ENCODE results near the gene CABLES1. TPM values are rescaled to one million over a fixed set of nuclear protein-coding genes. Genes with fewer than 3 reads are reported as not detected.

The CABLES1 gene
- total RNA-seq, 4 donors from 2014 or later = 28.1 to 43.8 (median 37.6) TPM

DNA sequence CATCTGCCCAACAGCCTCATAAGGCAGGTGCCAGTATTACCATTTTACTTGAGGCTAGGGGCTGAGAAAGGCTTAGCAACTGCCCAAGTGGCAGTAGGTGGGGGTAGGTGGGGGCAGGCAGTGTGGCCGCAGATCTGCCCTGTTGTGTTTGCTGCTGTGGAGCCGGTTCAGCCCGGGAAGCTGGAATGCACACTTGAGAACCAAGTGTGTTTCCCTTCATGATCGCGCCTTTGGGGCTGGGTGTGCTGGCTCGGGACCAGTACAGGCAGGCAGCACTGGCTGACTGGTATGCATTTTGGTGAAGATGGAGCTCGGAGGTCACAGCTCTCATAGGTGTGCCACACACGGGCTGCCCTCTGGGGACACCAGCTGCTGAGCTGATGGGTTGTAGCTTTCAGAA, 85.1 kb downstream of the CABLES1 start:
- H3K4me3 ChIP-seq (replicated peaks in 1 of 3) = no peak overlapping the region
- peak overlapping the region in 2 of 3 donors; percentile 40 to 58 for H3K27ac ChIP-seq
- WGBS, 2 donors = 23 to 26% methylated on average over 8 of the region's 8 CpGs
- DNase-seq = peak; percentile 89 to 92
- H3K4me1 ChIP-seq = peaks cover 14 to 16% of the 10 kb centered on the region in 2 donors
- no peaks in the 10 kb centered on the region for H3K36me3 ChIP-seq
- H3K9me3 ChIP-seq = no peaks in the 10 kb centered on the region
- TF ChIP-seq, protein P1, sequence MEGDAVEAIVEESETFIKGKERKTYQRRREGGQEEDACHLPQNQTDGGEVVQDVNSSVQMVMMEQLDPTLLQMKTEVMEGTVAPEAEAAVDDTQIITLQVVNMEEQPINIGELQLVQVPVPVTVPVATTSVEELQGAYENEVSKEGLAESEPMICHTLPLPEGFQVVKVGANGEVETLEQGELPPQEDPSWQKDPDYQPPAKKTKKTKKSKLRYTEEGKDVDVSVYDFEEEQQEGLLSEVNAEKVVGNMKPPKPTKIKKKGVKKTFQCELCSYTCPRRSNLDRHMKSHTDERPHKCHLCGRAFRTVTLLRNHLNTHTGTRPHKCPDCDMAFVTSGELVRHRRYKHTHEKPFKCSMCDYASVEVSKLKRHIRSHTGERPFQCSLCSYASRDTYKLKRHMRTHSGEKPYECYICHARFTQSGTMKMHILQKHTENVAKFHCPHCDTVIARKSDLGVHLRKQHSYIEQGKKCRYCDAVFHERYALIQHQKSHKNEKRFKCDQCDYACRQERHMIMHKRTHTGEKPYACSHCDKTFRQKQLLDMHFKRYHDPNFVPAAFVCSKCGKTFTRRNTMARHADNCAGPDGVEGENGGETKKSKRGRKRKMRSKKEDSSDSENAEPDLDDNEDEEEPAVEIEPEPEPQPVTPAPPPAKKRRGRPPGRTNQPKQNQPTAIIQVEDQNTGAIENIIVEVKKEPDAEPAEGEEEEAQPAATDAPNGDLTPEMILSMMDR (IDR thresholded peaks at IDR 0.05) = no peak
- TF ChIP-seq POLR2A (IDR thresholded peaks at IDR 0.05) = no peak
- no peaks in the 10 kb centered on the region for H3K27me3 ChIP-seq
- intact Hi-C loops (cut with DNase I) = loop anchor here (10.0 kb wide), 1 partner anchor 86 kb away; the partner anchor contains the start of gene CABLES1

DNA sequence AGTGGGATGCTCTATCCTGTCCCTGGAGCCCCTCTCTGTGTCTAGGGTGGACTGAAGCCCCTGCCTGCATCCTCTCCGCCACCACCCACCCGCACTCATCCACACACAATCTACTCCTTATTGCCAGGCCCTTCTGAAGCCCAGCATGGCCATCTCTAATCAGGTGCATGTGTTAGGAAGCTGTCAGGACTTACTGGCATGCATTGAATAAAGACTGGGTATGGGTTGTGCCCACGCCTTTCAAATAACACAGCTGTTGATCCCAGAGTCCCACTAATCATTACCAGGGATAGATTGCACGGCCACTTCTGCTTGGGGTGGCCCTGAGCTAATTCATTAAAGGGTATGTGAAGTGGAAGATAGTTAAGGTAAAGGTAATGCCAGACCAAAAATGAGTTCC, 88.4 kb downstream of the CABLES1 start:
- H3K36me3 ChIP-seq = no peaks in the 10 kb centered on the region
- no peaks in the 10 kb centered on the region for H3K9me3 ChIP-seq
- H3K4me3 ChIP-seq (replicated peaks in 1 of 3) = no peak overlapping the region
- WGBS, 2 donors = 96% methylated on average over 4 of the region's 4 CpGs
- no peak overlapping the region for H3K27ac ChIP-seq
- intact Hi-C loops (cut with DNase I) = loop anchor here (10.0 kb wide), 1 partner anchor 89 kb away; the partner anchor contains the start of gene CABLES1
- H3K4me1 ChIP-seq = peaks cover 30 to 44% of the 10 kb centered on the region in 2 donors
- no peaks in the 10 kb centered on the region for H3K27me3 ChIP-seq
- DNase-seq = no peak
- TF ChIP-seq, protein P1 (IDR thresholded peaks at IDR 0.05) = no peak
- no peak for TF ChIP-seq POLR2A (IDR thresholded peaks at IDR 0.05)

DNA sequence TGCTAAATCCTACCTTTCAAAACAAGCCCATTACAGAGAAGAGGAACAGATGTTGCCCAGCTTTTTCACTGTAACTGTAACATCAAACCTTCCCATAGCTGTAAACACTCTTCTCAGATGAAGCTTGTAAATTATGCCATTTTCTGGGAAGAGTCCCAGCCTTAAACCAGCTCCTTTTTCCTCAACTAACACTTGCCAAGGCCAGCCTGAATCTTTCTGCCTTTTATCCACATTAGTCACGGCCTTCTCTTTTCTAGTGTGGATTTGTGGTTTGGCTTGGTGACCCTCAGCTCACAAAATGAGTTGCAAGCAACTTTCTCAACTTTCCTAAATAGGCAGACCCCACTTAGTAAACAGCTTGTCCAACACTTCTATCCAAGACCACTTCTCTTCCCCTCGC, 90.2 kb downstream of the CABLES1 start:
- WGBS, 2 donors = 82 to 88% methylated on average over 2 of the region's 2 CpGs
- Histone ChIP-seq H3K9me3 (no peaks in the 10 kb centered on the region), H3K27me3 (no peaks in the 10 kb centered on the region), H3K36me3 (no peaks in the 10 kb centered on the region), H3K4me1 (peaks cover 22 to 36% of the 10 kb centered on the region in 2 donors), H3K4me3 (replicated peaks in 1 of 3) (no peak overlapping the region), H3K27ac (peak overlapping the region; percentile 44 to 85 (median 66))
- no peak for DNase-seq
- no peak for TF ChIP-seq POLR2A (IDR thresholded peaks at IDR 0.05)
- TF ChIP-seq, protein P1 (IDR thresholded peaks at IDR 0.05) = no peak
- intact Hi-C loops (cut with DNase I) = loop anchor here (10.0 kb wide), 1 partner anchor 91 kb away; the partner anchor contains the start of gene CABLES1

DNA sequence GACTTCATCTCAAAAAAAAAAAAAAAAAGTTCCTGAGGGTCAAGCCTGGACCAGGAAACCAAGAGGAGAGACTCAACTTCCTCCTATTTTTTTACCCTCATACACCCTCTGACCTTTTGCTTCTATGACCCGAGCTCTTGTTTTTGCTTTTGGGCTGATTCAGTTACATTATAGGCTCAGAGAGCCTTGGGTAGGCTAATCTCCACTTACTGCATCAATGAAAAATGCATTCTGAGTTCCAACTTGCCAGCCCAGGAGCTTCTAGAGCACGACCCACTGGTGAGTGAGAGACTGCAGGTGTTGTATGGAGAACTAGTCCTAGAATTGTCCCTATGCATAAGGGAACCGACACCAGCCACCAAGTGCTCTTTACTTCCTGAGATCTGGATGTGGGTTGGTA, 91.1 kb downstream of the CABLES1 start:
- Histone ChIP-seq H3K27me3 (no peaks in the 10 kb centered on the region), H3K4me3 (replicated peaks in 1 of 3) (no peak overlapping the region), H3K9me3 (no peaks in the 10 kb centered on the region), H3K36me3 (no peaks in the 10 kb centered on the region), H3K4me1 (peaks cover 17 to 33% of the 10 kb centered on the region in 2 donors), H3K27ac (peak overlapping the region in 2 of 3 donors; percentile 66 to 85)
- TF ChIP-seq, protein P1 (IDR thresholded peaks at IDR 0.05) = no peak
- no peak for TF ChIP-seq POLR2A (IDR thresholded peaks at IDR 0.05)
- 74 to 77% methylated on average over 3 of the region's 3 CpGs for WGBS, 2 donors
- intact Hi-C loops (cut with DNase I) = loop anchor here (10.0 kb wide), 1 partner anchor 92 kb away; the partner anchor contains the start of gene CABLES1
- DNase-seq = no peak

DNA sequence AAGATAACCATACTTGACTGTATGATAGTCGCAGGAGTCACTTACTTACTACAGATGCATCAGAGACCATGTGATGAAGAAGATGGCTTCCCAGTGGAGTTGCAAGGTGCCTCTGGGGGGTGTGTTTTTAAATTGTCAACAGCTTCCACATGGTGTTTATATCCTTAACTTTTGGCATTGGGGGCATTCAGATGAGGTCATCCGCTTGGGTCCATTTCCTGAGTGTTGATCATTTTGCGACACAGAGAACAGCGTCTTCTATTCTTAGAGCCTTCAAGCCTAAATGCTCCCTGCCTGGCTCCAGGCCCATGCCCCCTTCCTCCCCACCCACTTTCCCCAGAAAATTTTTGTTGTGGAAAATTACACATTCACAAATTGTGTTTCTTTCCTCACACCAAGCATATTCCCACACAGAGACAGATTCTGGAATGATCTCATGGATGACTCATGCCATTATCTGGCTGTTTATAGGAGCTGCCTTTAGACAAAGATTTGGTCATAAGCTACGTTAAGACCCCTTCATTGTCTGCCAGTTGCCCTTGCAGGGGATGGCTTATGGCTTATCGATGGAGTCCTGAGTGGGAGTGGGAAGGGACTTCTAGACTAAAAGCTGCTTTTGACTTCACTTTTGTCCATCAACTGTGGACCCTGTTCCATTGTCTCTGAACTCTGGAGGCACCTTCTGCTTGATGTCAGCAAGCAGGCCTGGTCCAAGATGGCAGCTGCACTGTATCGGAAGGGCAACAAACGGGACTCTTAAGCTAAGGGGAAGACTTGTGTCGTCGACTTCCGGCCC, 91.8 kb downstream of the CABLES1 start:
- no peak for DNase-seq
- peak overlapping the region; percentile 32 to 85 (median 66) for H3K27ac ChIP-seq
- WGBS, 2 donors = 81 to 86% methylated on average over 11 of the region's 11 CpGs
- H3K27me3 ChIP-seq = no peaks in the 10 kb centered on the region
- H3K4me1 ChIP-seq = peaks cover 17 to 33% of the 10 kb centered on the region in 2 donors
- H3K4me3 ChIP-seq (replicated peaks in 1 of 3) = no peak overlapping the region
- intact Hi-C loops (cut with DNase I) = loop anchor here (10.0 kb wide), 1 partner anchor 92 kb away; the partner anchor contains the start of gene CABLES1
- H3K36me3 ChIP-seq = no peaks in the 10 kb centered on the region
- H3K9me3 ChIP-seq = no peaks in the 10 kb centered on the region
- TF ChIP-seq POLR2A (IDR thresholded peaks at IDR 0.05) = no peak
- TF ChIP-seq, protein P1 (IDR thresholded peaks at IDR 0.05) = no peak

Data from thyroid gland (tissue), 4 donors.